GM12801 (cell line): ENCODE measurements around the gene TTLL10.

Experiments
- TF ChIP-seq, protein P1 (sequence below): IDR thresholded peaks from one replicate; pipeline ENCODE4 v1.5.1; 2011; ENCODE audit warnings: control low read depth; ENCODE audit not compliant: insufficient read length; ENCODE audit errors: extremely low read depth

TTLL10 gene

DNA sequence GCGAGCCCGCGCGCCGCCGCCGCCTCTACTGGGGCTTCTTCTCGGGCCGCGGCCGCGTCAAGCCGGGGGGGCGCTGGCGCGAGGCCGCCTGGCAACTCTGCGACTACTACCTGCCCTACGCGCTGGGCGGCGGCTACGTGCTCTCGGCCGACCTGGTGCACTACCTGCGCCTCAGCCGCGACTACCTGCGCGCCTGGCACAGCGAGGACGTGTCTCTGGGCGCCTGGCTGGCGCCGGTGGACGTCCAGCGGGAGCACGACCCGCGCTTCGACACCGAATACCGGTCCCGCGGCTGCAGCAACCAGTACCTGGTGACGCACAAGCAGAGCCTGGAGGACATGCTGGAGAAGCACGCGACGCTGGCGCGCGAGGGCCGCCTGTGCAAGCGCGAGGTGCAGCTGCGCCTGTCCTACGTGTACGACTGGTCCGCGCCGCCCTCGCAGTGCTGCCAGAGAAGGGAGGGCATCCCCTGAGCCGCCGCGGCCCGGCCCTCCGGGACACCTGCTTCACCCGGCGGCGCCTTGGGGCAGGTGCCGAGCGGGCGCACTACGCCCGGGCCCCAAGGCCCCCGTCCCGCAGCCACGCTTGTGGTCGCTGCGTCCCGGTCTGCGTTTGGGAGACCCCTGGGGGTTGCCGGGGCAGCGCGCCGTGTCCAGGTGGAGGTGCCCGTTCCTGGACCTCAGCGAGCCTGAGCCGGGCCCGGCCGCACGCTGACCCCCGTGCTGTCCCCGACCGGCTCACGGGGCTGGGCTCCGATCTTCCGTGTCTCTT is 59.3 kb downstream of the TTLL10 start:
- TF ChIP-seq, protein P1, sequence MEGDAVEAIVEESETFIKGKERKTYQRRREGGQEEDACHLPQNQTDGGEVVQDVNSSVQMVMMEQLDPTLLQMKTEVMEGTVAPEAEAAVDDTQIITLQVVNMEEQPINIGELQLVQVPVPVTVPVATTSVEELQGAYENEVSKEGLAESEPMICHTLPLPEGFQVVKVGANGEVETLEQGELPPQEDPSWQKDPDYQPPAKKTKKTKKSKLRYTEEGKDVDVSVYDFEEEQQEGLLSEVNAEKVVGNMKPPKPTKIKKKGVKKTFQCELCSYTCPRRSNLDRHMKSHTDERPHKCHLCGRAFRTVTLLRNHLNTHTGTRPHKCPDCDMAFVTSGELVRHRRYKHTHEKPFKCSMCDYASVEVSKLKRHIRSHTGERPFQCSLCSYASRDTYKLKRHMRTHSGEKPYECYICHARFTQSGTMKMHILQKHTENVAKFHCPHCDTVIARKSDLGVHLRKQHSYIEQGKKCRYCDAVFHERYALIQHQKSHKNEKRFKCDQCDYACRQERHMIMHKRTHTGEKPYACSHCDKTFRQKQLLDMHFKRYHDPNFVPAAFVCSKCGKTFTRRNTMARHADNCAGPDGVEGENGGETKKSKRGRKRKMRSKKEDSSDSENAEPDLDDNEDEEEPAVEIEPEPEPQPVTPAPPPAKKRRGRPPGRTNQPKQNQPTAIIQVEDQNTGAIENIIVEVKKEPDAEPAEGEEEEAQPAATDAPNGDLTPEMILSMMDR, result no peak

DNA sequence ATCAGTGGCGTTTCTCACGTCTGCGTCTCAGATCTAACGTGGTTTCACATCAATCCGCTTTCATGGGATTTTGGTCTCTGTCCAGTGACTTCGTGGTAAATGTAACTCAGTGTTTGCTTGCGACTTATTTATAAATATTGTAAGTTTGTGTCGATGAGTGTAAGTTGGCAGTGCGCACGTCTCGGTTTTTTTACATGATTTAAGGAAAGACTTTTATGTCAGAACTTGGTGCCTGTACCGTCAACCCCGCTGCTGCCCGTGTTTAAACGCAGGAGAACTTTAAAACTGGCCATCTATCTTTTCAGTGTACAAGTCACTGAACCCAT is 59.9 kb downstream of the TTLL10 start:
- TF ChIP-seq, protein P1, result no peak

DNA sequence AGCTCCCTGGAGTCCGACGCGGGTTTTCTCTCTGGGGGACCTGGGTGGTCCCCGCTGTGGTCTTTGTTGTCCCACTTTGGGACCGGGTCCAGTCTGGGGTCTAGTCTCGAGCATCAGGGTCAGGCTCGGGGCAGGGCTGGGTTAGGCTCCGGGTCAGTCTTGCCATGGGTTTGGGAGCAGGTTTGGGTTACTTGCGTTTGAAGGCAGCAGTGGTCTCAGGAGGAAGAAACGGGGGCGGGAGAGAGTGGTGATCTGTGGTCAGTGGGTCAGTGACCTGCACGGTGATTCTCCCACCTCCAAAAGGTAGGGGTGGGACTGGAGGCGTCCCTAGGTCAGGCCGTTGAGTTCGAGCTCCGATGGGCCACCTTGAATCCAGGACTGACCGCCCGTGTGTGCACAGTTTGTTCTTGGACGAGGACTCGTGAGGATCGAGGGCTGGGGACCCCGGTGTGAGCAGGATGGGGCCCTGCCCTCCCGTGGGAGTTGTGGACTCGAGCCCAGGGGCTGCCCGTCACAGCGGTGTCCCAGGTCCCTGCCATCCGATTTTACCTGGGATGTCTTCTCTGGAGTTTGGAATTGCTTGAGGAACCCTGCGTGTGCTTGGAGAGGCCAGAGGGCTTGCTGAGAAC is 60.6 kb downstream of the TTLL10 start:
- TF ChIP-seq, protein P1, result no peak

DNA sequence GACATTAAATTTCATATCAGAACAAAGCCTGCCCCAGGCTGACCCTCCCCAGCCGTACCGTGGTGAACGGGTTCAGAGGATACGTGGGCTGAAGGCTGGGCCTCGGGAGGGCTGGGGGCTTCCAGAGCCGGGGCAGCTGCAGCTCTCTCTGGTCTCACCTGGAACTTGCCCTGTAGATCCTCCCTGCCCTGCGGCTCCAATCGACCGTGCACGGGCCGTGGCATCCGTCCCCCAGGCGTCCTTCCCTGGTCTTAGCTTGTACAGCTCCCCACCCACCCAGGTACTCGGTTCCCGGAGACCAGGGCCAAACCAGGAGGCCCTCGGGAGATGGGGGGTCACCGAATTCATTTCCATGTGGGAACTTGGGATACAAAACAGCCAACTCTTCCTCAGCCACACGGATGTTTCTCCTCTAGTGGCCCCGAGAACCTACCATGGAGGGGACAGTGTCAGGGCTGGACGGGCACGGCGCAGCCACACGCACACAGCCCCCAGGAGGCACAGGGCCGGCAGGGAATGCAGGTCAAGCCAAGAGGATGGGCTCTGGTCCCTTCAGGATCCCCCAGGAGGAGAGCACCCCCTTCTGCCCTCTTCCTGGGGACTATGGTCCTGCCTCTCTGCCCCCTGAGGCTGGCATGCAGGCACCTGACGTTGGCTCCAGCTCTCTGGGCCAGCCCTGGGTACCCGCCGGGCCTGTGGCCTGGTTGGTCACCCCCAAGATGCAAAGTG is 61.5 kb downstream of the TTLL10 start:
- TF ChIP-seq, protein P1, result no peak

DNA sequence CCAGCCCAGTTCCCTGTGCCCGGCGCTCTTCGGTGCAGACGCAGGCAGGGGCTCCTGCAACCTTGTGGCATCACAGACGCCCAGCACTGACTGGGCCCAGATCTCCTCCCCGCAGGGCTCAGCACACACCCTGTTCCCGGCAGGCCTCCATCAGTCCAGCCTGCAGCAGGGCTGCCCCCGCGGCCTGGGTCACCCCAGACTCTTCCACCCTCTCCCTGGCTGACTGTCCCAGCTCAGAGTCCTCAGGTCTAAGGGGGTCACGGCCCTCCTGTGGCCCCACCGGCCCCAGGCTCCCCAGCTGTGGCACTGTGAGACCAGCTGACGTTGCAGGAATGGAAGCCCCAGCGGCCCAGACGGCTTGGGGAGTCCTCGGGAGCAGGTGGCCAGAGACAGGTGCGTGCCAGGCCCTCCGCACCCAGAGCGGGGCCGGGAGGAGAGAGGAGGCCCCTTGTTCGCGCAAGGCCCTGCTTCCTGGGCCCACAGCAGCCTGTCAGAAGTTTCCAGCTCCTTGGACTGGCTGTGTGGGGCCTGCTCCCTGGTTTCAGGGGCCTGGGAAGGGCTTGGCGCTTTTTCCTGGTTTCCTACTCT is 62.6 kb downstream of the TTLL10 start:
- TF ChIP-seq, protein P1, result no peak

DNA sequence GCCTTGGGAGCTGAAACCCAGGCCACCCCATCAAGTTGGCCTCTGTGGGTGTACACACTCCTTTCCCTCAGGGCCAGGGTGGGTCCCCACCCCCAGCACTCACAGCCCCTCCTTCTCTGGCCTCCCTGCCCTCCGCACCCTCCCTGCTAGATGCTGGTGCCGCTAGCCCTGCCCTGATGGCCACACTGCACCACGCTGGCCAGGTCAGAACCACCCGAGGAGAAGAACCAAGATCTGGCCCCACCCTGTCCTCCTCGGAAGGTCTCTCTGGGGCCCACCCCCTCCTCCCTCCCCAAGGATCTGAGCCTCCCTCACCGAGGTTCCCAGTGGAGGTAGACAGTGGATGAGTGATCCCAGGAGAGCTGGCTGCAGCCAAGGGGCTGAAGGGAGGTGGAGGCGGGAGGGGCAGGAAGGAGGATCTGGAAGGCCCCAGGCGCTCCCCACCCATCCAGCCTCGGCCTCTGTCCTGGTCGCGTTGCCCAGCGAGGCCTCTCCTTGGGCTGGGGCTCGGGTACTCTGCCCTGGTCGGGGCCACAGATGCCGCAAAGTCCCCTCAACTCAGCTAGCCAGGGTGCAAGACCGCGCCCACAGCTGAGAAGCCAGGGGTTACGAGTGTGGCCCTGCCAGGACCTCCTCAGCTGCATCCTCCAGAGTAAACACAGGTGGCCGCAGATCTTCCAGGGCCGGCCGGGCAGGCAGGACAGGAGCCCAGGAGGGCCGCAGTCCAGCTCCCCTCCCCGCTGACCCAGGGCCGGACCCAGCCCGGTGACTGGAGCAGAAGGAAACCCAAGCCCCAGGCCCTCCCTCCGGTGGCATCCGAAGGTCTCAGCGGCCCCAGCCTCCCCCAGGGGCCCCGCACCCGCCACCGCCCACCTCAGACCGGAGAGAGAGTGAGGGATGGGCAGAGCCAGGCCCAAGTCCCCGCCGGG is 63.5 kb downstream of the TTLL10 start:
- TF ChIP-seq, protein P1, result no peak
